OCI-LY1 (cell line): Measurements from ENCODE around the gene PPP4C.

Experiments used
- EZH2 ChIP-seq: fragments of 200-600 bp; sonication (generic), shearing (Covaris generic); IDR thresholded peaks from 2 replicates; pipeline ENCODE4 v1.8.0; 2017; ENCODE audit warnings: borderline replicate concordance, mixed run types, mild to moderate bottlenecking, antibody characterized with exemption, low read length, moderate library complexity, mixed read lengths
- TF ChIP-seq, protein P1 (sequence below): fragments of 200-600 bp; sonication (generic), shearing (Covaris generic); IDR thresholded peaks from 2 replicates; pipeline ENCODE4 v1.5.1; 2017; ENCODE audit warnings: mild to moderate bottlenecking, antibody characterized with exemption, low read length, moderate library complexity, mixed read lengths

DNA sequence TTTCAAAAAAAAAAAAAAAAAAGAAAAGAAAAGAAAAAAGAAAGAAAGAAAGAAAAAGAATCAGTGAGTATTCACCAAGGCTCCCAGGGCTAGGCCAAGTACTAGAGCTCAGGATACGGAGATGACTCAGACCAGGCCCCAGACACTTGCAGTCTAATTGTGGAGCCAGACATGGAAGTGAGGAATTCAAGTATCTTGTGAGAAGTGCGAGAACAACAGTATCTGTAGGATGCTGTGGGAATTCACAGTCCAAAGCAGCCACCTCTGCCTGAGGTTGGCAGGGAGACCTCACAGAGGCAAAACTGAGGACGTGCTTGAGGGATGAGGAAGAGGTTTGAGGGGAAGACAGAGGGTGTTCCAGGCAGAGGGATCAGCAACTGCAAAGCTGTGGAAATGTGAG is 24.3 kb upstream of the PPP4C start:
- TF ChIP-seq, protein P1, sequence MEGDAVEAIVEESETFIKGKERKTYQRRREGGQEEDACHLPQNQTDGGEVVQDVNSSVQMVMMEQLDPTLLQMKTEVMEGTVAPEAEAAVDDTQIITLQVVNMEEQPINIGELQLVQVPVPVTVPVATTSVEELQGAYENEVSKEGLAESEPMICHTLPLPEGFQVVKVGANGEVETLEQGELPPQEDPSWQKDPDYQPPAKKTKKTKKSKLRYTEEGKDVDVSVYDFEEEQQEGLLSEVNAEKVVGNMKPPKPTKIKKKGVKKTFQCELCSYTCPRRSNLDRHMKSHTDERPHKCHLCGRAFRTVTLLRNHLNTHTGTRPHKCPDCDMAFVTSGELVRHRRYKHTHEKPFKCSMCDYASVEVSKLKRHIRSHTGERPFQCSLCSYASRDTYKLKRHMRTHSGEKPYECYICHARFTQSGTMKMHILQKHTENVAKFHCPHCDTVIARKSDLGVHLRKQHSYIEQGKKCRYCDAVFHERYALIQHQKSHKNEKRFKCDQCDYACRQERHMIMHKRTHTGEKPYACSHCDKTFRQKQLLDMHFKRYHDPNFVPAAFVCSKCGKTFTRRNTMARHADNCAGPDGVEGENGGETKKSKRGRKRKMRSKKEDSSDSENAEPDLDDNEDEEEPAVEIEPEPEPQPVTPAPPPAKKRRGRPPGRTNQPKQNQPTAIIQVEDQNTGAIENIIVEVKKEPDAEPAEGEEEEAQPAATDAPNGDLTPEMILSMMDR = no peak
- no peak for TF ChIP-seq EZH2
